Gastroesophageal sphincter (tissue), 3 donors: ENCODE data around the gene MAN1C1.

Source experiments
- CTCF ChIP-seq, 4 experiments: fragments of 200-600 bp in 2 of 4; fragments of 450-650 bp in 2 of 4; sonication (generic) in 1 of 4; IDR thresholded peaks; one replicate each; pipeline ENCODE4 v1.5.1; 2017 to 2019; ENCODE audit warnings: antibody characterized with exemption in 4 of 4, mild to moderate bottlenecking in 2 of 4, moderate library complexity in 2 of 4
- EP300 ChIP-seq: sonication (generic); formaldehyde crosslinking; IDR thresholded peaks from one replicate; pipeline ENCODE4 v1.6.1; 2017; ENCODE audit warnings: antibody characterized with exemption, mild to moderate bottlenecking
- POLR2A ChIP-seq, 2 donors: fragments of 450-650 bp; IDR thresholded peaks; one replicate each; pipeline ENCODE4 v1.6.1; 2017; ENCODE audit warnings: antibody characterized with exemption in 2 of 2, mild to moderate bottlenecking in 2 of 2, moderate library complexity in 1 of 2
- POLR2AphosphoS5 ChIP-seq: sonication (generic); formaldehyde crosslinking; IDR thresholded peaks from one replicate; pipeline ENCODE4 v1.6.1; 2017; ENCODE audit warnings: antibody characterized with exemption

GRCh38 chr1:25713961-25714360, 97.4 kb downstream of the MAN1C1 start:
- TF ChIP-seq POLR2A (IDR thresholded peaks at IDR 0.05) (no peak), POLR2AphosphoS5 (no peak), CTCF (IDR thresholded peaks at IDR 0.05) (no peak), EP300 (no peak)
